HEK293 (cell line): ENCODE results near the gene DYNLT2.

Experiments used
- CTCF ChIP-seq: fragments of 450-650 bp; formaldehyde crosslinking; IDR thresholded peaks from 2 replicates; pipeline ENCODE4 v1.5.1; 2016; ENCODE audit warnings: missing biosample characterization, missing genetic modification characterization
- HOXD13 ChIP-seq: sonication (generic); formaldehyde crosslinking; IDR thresholded peaks from 2 replicates; pipeline ENCODE4 v1.8.0; 2022; ENCODE audit warnings: missing genetic modification reagents, borderline replicate concordance
- ZBTB21 ChIP-seq: fragments of 450-650 bp; formaldehyde crosslinking; IDR thresholded peaks from 2 replicates; pipeline ENCODE4 v1.5.1; 2017; ENCODE audit warnings: missing biosample characterization, missing genetic modification characterization
- ZBTB26 ChIP-seq: fragments of 450-650 bp; formaldehyde crosslinking; optimal IDR thresholded peaks from 2 replicates; pipeline ENCODE3; 2016; ENCODE audit warnings: missing biosample characterization, mild to moderate bottlenecking, missing genetic modification characterization
- ZFHX2 ChIP-seq: fragments of 450-650 bp; formaldehyde crosslinking; conservative IDR thresholded peaks from 2 replicates; pipeline ENCODE4 v1.5.1; 2016; ENCODE audit warnings: missing biosample characterization, missing genetic modification characterization
- ZNF112 ChIP-seq: fragments of 450-650 bp; formaldehyde crosslinking; IDR thresholded peaks from 2 replicates; pipeline ENCODE4 v1.5.0; 2017; ENCODE audit warnings: missing biosample characterization, missing genetic modification characterization
- ZSCAN23 ChIP-seq: fragments of 450-650 bp; formaldehyde crosslinking; IDR thresholded peaks from 2 replicates; pipeline ENCODE4 v1.5.1; 2016; ENCODE audit warnings: missing biosample characterization, missing genetic modification characterization

GRCh38 chr6:169723200-169723909 is 28.0 kb downstream of the DYNLT2 start:
- TF ChIP-seq CTCF (tag by site-specific recombination) (no peak), ZBTB21 (tag by site-specific recombination) (no peak), HOXD13 (CRISPR knock-in tag) (no peak), ZFHX2 (tag by site-specific recombination) (peak; percentile 82), ZBTB26 (peak; percentile 88), ZNF112 (tag by site-specific recombination) (no peak), ZSCAN23 (tag by site-specific recombination) (no peak)
